Inferior parietal cortex (tissue), 1 donor: ENCODE data around the gene UBASH3B.
A peak's percentile ranks its signal among the peaks of the same experiment; 100 is the strongest.

Experiments
- DNase-seq: peaks from one replicate; pipeline ENCODE4 v3.0.0-alpha.2; 2016; ENCODE audit errors: extremely low spot score

The UBASH3B gene

GRCh38 chr11:122784325-122784955 lies 128.9 kb downstream of the UBASH3B start:
- no peak for DNase-seq

- no peak for DNase-seq
Observed at GRCh38 chr11:122785031-122785541, 129.6 kb downstream of the UBASH3B start.

- no peak for DNase-seq
Observed at GRCh38 chr11:122786896-122787295, 131.4 kb downstream of the UBASH3B start.

DNA sequence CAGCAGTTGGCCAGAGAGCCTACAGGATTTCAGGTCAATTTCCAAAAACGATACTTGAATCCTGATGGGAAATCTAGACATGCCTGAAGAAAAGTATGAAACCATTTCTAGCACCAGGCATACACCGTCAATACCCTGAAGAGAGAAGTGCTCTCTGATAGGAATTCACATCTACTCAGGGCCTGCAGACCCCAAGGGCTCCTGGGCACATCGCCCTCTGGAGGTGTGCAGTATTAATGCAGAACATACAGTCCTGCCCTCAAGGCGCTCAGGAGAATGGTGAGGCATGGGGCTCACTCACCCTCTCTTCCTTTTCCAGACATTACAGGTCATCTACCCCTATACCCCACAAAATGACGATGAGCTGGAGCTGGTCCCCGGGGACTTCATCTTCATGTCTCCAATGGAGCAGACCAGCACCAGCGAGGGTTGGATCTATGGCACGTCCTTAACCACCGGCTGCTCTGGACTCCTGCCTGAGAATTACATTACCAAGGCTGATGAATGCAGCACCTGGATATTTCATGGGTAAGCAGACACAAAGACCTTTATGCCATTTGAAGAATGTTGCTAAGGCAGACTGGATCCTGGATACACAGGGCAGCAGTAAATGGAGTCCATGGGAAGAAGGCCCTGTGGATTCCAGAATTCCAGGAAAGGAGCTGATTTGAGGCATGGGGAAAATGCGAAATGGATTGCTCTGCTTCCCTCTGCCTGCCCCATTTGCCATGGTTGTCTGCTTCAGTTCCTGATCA lies 133.4 kb downstream of the UBASH3B start:
- DNase-seq, result no peak

DNA sequence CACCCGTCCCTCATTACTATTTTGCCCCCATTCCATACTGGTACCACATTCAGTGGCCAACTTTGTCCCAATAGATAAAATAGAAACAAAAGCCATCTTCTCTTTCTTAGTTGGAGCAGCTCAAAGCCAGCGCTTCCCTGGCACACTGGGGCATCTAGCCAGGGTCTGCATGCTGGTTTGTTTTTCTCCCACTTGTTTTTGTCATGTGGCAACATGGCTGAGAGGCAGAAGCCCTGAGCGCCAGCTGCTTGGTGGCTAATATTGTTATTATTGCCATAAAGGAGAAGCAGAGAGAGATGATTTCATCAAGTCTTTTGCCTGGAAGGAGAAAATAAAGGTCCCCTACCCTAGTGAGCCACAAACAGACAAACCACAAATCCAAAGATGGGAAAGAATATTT lies 134.4 kb downstream of the UBASH3B start:
- DNase-seq, result no peak

- no peak for DNase-seq
Observed at GRCh38 chr11:122791411-122791810, 135.9 kb downstream of the UBASH3B start.

- DNase-seq, result no peak
Observed at GRCh38 chr11:122791836-122792235, 136.3 kb downstream of the UBASH3B start.

- DNase-seq, result no peak
Observed at GRCh38 chr11:122793515-122793914, 138.0 kb downstream of the UBASH3B start.

- no peak for DNase-seq
Observed at GRCh38 chr11:122795307-122795706, 139.8 kb downstream of the UBASH3B start.

DNA sequence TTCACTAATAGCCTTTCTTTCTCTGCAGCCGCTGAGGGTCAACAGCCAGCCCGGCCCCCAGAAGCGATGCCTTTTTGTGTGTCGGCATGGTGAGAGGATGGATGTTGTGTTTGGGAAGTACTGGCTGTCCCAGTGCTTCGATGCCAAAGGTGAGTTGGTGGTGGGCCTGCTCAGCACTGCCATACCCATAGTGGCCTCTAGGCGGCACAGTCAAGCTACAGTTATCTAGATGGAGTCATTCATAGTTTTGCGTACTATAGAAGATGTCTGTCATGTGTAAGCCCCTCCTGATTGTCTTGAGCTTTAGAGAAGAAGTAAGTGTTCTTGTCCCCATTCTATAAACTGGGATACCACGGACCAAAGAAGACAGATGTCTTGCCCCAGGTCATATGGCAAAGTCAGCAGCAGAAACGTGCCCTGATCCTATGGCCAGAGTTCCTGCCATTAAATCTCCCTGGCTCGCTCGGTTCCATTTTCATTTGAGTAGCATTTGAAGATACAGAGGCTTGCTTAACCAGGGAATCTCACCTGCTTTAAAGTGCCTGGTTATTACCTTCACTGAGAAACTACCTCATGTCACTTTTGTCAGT lies 140.7 kb downstream of the UBASH3B start:
- DNase-seq, result no peak

- DNase-seq, result no peak
Observed at GRCh38 chr11:122797651-122798050, 142.1 kb downstream of the UBASH3B start.

DNA sequence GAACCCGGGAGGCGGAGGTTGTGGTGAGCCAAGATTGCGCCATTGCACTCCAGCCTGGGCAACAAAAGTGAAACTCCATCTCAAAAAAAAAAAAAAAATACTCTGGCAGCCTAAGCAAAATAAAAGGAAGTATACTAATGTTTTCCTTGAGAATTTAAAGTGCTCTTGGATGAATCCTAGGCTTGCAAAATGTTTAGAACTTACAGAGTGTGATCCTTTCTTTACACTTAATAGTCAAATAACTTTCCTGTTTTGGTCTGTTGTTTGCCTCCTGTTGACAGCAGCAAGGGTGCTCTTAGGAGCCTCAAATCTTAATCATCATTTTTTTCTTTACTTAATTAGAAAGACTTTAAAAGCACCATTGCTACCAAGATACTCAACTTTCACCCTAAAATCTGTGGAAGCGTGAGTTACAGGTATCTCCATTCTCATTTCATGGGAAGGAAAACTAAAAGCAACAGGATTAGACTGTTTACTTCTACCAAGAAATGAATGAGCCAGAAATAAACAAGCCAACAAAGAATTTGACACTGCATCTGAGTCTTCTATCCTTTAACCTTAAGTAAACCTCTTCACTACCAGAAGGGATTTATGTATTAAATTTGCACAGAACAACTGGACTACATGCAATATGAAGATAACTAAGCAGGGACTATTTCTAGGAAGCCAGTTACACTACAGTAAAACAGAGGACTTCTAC lies 144.0 kb downstream of the UBASH3B start:
- DNase-seq, result no peak

GRCh38 chr11:122802876-122803275 lies 147.4 kb downstream of the UBASH3B start:
- no peak for DNase-seq

DNA sequence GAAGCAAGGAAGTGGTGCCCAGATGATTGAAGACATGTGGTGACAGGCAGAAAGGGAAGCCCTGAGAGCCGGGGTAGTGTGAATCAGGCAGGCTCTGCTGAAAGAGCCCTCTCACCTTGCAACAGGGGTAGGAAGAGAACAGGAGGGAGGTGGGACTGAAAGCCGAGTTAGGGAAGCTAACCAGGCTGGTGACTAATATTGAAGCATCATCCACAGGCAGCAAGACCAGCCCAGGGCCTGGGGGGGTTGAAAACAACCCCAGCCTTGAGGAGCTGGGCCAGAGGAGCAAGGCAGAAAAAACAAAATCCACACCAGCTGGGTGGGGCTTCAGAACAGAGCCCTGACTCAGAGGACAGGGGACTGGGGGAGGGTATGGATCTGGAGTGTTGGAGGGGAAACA lies 147.8 kb downstream of the UBASH3B start:
- no peak for DNase-seq

- no peak for DNase-seq
Observed at GRCh38 chr11:122803716-122804115, 148.2 kb downstream of the UBASH3B start.

DNA sequence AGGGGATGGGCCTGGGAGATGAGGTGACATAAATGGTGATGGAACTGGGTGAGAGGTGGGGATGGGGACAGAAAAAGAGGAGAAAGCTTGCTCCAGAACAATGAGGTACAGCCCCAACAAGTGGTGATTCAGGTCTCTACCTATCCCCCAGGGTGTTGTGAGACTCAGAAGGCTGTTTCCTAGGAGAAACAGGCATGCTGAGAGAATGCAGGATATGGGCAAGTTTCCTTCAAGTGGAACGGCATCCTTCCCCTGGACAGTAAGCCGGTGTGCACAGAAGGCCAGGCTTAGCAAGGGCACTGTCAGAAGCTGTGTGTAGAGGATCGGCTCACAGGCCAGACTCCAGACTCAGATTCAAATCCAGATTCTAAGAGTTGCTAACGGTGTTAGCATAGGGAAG lies 148.6 kb downstream of the UBASH3B start:
- DNase-seq, result no peak

GRCh38 chr11:122804796-122805195 lies 149.3 kb downstream of the UBASH3B start:
- DNase-seq, result no peak

DNA sequence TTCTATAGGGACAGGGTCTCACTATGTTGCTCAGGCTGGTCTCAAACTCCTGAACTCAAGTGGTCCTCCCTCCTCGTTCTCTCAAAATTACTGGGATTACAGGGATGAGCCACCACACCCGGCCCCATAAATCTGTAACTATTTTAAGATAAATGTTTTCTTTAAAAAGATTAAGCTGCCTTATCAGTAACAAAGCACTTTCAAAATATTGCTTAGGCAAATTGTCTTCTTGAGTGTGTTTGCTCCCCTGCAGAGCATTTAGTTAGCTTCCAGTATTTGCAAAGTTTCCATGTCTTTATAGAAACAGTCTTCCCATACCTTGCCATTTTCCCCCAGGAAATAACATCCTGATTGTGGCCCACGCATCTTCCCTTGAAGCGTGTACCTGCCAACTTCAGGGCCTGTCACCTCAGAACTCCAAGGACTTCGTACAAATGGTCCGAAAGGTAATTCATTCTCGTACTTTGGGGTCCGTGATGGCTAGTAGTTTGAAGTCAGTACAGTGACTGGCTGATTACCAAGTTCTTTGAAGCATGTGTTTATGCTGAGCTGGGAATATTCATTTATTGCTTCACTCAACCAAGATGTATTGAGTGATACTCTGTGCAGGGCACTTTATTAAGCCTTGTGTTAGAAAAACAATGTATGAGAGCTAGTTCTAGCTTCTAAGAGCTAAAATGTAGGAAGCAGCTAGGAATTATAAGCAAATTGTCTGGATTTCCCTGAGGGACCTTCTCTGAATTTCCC lies 152.4 kb downstream of the UBASH3B start:
- DNase-seq, result no peak

- no peak for DNase-seq
Observed at GRCh38 chr11:122808478-122808869, 153.0 kb downstream of the UBASH3B start.

- DNase-seq, result peak; percentile 45
Observed at GRCh38 chr11:122809866-122810265, 154.3 kb downstream of the UBASH3B start.

- DNase-seq, result no peak
Observed at GRCh38 chr11:122811721-122812120, 156.2 kb downstream of the UBASH3B start.

- DNase-seq, result no peak
Observed at GRCh38 chr11:122812638-122813037, 157.1 kb downstream of the UBASH3B start.
